Activated CD4-positive, alpha-beta T cell treated with anti-CD3 and anti-CD28 coated beads, Interleukin-2, amount 50 U/mL, for 16 hours (primary cell): ENCODE data around the gene RHOC.

Experiments used
- DNase-seq: peaks from one replicate; pipeline ENCODE4 v3.0.0-alpha.2; 2020

The RHOC gene

DNA sequence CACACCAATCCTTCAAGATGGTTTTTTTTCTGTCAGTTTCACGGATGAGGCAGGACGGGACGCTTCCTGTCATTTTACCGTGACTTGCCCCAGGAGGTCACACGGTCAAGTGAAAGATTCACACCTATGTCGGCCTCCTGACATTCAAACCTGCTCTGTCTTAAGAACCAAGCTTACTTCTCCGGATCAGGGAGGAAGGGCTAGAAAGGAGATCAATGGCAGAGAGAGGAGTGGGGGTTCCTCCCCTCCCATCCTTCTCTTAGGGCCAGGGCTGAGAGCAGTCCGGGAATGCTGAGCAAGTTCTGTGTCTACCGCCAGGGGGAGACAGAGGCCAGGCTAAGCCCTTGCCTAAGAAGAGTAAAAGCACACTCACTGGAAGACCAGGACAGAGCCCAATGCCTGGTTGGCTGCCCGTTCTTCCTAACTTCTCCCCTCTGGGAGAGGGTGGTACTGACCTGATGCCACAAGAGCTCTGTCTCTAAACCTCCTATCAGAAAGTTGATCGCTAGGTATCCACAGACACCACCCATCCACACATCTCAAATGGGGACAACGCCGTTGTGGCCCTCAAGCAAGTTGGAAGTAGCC, 9.3 kb upstream of the RHOC start:
- peak; percentile 79 for DNase-seq

DNA sequence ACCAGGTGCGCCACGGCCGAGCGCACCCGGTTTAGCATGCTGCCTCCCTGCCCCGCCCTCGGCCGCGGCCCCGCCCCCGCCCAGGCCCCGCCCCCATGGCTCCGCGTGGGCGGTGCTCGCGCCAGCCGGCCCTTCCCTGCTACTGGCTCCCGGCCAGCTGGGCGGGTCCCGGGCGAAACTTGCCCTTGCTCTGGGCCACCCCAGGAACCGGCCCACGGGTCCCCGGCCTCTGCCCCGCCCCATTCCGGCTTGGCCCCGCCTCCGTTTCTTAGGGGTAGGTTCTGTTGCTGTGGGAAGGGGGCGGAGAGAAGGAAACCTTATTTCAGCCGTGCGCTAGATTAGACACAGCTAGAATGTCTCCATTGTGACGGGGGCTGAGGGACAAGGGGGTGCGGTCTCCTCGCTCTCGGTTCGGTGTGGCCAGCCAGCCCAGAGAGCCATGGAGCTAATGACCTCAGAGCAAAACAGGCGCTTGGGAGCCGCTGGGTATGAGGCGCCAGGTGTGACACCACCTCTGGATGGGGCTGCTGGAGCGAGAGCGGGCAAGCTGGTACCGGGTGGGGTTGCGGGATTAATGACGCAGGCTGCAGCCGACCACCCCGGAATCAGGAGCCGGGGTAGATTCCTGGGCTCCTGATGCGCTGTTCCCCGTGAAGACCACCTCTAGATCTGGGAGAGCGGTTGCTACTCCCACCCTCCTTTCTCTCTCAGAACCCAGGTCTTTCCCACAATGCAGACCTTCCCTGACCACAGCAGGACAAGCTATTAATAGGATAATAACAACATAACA, 8.5 kb upstream of the RHOC start, which contains the start of gene PPM1J:
TSS of gene PPM1J (minus strand) at position 69 of the 790 bp plus-strand sequence. CDS start at position 38, 31 bp downstream.
- DNase-seq, result peak; percentile 96

DNA sequence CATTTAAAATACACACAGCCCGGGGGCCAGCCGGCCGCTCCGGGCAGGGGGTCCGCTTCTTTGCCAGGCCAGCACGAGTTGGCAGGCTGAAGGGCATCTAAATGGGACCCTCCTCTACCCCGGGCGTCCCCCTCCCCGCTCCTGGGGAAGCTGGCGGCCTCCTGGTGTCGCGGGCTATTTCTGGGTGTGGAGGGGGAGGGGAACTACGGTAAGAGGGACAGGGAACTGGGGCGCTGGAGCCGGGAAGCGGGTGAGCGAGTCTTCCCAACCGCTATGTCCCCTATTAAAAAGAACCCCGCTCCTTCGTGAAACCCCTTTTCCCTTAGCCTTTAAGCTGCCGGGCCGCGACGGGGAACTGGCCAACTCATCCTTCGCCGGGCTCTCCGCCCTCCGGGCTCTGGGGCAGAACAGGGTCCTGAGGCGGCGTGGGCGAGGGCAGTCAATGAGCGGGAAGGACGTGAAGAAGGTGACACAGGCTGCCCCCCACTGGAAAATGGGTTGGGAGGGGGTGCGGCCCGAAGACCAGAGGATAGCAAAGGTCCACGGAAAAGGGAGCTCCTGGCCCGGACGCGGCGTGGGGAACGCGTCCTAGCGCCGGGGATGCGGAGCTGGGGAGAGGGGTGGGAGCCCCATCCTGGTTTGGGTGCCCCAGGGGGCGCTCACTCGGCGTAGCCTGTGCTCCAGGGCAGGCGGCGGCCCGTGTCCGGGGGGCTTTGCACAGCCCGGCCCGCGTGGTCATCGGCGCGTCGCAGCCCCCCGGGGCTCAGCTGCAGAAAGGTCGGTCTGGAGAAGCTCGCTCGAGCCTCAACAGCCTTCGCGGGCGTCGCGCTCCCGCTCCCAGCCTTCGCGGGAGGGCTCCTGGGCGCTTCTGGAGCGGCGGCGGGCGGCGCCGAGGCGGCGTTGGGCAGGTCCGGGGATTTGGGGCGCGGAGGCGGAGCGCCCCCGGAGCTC, 7.7 kb upstream of the RHOC start:
- DNase-seq, result no peak

DNA sequence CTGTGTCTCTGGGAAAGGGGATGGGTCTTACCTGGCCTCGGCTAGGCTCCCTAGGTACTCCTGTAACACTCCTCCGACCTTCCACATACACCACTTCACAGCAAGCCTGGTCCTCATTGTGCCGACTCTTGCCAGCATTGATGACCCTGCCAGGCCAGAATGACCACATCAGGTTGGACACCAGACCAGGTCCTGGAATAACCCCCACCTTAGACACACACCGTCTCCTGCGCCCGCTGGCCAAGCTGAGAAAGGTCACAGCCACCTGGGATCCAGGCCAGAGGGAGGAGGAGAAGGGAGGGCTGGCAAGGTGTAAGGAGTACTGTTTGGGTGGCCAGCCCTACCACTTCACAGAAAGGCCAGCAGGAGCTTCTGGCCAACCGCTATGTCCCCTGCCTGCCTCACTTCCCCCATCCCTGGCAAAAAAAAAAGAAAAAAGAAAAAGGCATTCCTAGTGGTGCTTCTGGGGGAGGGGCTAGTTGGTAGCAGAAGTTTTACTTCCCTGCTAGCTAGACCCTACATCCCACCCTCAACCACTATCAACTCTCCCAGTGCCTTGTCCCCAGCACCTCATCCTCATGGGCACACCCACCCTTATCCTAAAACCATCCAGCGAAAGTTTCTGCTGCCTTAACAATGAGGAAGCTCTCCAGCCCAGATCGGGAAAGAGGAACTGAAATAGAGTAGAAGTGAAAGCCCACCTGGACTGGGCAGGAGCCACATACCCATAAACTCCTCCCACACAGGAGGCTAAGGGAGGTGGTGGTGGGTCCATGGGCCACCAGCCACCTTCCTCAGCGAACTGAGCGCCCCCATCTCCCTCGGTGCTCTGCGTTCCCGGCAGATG, 6.8 kb upstream of the RHOC start:
- no peak for DNase-seq

DNA sequence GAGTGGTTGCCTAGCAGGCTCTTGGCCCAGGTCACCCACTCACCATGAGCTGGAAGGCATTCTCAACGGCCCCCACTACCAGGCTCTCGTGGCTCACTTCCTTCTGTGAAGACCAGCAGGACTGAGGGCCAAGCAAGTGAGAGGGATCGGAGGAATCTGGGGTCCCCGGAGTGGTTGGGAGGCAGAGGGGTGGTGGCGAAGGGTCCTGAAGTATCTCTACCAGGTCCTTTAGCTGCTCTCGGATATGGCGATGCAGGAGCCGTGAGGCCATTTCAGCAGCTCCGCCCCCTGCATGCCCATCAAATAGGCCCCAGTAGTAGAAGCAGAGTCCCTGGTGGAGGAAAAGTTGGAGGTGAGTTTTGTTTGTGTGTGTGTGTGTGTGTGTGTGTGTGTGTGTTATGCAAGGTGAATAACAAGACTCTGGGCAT, 5.8 kb upstream of the RHOC start:
- DNase-seq, result no peak

DNA sequence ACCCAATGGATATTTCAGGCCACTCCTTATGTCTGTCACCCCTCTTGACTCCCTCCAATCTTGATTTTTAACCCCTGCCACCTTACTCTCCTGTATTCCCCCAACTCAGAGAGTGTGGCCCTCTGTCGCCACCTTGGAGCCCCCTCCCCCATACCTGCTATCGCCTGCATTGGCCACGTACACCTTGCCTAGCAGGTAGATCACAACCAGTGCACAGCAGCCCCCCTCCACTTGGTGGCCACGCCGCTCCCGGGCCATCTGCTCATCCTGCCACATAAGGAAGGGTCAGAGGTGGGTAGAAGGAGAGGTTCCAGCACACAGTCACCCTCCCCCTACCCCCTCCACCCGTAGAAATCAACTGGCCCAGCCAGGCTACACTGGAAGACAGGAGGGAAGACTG, 5.3 kb upstream of the RHOC start:
- DNase-seq, result no peak

DNA sequence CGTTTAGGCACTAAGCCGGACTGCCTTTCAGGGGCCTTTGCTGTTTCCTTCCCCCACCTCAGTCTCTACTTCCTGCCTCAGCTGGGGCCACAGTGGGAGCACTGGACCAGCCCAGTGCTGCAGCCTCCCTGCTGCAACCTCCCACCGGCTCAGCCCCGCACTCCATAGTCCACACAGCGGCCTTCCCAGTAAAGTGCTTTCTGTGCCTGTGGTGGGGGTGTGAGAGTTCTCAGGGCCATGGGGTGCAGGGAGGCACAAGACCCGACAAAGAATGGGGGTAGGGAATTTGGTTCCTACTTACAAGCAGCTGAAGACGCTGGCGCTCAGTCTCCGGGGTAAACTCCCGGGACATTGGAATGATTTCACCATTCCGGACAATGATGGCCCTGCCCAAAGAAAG, 4.7 kb upstream of the RHOC start:
- DNase-seq, result no peak

DNA sequence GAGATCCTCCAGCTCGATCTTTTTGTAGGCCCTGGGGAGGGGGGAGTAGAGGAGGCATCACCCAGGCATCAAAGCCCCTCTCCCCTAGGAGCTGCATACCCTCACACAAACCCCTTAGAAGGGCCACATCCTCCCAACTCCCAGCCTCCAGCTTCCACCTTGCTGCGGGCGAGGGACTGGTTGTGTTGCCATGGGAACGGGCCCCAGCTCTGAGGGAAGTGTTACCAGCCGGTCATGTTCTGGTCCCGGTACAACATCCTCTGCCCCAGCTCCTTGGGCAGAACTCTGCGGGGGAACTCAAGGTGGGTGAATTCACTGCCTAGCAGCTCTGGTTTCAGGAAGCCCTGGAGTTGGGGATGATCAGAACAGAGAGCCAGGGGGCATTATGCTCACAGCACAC, 4.1 kb upstream of the RHOC start:
- no peak for DNase-seq

DNA sequence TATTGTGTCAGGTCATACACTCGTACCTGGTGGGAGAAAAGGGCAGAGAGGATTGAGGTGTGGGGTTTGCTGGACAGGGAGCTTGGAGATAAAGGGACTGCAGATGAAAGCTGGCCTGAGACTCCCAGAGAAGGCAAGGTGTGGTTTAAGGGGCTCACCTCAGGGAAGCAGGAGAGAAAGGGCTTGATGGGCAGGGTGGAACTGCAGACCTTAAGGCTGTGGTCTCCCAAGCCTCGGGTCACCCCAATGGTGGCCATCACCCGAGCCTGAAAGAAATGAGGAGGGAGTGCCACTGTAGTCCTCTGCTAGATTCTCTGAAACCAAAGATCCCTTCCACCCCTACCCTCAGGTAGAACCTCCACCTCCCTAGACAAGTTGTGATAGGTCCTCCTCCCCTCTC, 3.7 kb upstream of the RHOC start:
- no peak for DNase-seq

DNA sequence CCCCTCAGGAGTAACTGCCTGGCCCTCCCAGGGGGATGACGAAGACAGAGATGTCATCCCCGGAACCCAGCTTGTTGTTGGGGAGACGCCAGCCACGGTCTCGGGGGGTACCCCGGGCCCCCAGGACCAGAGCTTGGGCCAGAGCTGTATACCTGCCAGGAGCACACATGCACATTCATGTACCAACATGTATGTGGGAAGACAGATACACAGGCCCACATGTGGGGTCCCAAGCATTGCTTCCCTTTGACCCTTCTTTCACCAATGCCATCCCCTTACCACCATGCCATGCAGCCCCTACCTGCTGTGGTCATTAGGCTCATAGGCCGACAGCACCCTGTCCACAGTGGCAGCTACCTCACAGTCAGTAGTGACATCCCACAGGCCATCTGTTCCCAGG, 3.2 kb upstream of the RHOC start:
- DNase-seq, result no peak

DNA sequence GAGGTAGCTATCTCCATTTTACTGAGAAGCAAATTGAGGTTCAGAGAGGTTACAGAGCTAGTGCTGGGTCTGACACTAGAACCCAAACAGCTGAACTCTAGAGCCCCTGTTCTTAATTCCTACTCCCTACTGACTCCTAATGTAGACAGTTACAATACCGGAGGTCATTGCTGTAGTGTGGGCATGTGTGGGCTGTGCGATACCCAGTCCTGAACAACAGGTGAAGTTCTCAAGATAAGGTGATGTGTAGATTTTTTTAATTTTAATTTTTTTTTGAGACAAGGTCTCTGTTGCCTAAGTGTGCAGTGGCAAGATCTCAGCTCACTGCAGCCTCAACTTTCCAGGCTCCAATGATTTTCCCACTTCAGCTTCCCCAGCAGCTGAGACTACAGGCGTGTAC, 1.6 kb upstream of the RHOC start:
- no peak for DNase-seq

DNA sequence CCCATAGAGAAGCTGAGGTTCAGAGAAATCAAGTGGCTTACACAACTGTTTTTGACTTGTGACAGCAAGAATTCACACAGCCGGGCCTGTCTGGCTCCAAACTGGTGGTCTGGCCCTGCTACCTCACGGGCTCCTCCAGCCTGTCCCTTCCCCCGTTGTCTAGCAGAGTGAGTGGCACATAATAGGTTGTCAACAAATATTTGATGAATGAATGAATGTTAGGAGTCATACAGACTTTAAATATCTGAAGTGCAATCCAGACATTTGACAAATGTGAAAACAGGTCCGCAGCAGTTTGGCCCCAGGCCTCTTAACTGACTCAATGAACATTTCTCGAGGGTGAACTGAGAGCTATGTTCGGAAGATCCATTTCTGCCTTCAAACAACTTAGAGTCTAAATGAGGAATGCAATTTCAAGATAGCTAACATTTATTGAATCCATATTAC, 1.1 kb upstream of the RHOC start:
- no peak for DNase-seq

DNA sequence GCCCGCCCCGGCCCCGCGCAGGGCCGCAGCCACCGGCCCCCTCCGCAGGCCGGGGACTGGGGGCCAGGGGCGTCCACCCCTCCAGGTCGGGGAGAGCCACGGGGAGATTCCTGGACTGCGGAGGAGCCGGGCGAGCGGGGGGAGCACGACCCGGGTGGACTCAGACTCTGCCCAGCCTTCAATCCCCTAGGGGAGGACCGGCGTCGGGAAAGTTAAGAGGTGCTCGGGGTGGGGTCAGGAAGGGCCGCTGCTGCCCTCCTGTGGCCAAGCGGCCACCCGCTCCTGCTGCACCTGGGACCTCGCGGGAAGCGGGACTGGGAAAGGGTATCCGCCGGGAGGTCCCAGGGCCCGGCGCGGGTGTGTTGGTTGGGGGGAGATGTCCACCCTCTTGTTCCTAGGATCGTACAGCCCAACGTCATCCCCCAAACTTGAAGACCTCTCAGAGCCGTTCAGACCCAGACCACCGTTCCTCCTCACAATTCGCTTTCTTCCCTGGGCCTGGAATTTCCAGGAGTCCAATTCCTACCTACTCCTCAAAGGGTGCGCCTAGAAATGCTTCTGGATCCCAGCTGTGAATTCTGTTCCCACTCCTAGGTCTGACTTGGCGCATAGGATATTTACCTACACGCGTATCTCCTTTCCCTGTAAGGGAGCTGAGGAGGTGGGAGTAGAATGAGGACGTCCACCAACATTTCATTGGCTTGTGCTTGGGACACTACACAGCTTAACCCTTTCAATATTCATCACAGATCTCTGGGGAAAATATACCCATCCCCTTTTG, 484 bp upstream of the RHOC start:
- peak; percentile 72 for DNase-seq

DNA sequence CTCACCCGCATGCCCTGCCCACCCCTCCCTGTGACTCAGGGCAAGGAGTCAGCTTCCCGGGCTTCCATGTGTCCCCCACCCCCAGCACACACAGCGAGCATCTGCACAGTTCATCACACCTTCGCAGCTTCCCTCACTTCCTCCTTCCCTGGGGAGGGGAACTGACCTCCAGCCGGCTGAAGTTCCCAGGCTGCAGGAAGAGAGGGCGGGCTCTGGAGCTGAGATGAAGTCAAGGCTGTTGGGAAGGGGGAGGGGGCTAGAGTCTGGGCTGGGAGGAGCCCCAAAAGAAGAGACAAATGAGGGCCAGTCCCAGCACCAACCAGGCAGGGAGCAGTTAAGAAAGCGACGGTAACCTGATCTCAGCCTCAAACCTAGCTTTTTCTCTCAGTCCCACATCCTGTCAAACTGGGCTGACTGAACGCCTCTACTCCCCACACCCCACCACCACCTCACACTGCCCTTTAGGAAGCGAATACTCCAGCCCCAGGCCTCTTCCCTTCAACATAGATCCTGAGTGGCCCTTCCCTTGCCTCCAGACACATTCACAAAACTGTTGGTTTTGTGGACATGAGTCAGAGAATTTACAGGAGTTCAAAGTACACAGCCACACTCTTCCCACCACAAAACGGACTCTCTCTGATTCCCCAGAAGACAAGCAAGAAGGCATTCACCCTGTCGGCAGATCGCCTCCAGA, 1.8 kb downstream of the RHOC start:
- DNase-seq, result peak; percentile 76

DNA sequence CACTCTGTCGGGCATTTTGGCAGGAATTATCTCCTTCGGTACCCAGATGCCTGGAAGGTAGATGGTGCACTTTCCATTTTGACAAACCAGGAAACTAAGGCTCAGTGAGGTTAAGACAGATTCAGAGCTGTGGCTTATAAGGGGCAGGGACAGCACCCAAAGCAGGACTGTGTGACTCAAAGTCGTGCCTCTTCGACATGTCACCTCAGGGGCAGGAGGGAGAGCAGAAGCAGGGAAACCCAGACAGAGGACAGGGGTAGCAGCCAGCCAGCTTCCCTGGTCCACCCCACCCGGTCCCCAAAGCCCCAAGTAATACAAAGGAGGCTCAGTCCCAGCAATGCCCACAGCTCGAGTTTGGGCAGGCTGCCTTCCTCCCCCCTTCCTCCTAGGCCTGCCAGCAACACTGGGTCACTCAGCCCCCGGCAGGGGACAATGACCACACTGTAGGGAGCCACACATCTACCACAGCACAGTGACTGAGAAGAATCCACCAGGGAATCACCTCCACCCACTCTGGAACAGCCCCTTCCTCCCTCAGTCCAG, 2.5 kb downstream of the RHOC start:
- DNase-seq, result peak; percentile 34

DNA sequence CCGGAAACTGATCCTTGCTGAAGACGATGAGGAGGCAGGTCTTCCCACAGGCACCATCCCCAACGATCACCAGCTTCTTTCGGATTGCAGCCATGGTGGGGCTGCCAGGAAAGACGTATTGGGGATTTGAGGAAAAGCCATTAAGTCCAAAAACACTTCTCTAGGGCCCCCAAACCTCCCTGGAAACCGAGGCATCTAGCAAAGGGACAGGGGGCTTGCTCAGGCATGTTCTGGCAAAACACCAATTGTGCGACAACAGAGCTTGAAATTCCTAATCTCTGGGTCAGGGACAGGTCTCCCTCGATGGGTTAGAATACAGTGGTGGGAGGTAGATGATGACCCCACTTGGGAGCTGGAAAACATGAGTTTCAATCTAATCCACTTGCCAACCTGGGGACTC, 3.2 kb downstream of the RHOC start:
- no peak for DNase-seq

DNA sequence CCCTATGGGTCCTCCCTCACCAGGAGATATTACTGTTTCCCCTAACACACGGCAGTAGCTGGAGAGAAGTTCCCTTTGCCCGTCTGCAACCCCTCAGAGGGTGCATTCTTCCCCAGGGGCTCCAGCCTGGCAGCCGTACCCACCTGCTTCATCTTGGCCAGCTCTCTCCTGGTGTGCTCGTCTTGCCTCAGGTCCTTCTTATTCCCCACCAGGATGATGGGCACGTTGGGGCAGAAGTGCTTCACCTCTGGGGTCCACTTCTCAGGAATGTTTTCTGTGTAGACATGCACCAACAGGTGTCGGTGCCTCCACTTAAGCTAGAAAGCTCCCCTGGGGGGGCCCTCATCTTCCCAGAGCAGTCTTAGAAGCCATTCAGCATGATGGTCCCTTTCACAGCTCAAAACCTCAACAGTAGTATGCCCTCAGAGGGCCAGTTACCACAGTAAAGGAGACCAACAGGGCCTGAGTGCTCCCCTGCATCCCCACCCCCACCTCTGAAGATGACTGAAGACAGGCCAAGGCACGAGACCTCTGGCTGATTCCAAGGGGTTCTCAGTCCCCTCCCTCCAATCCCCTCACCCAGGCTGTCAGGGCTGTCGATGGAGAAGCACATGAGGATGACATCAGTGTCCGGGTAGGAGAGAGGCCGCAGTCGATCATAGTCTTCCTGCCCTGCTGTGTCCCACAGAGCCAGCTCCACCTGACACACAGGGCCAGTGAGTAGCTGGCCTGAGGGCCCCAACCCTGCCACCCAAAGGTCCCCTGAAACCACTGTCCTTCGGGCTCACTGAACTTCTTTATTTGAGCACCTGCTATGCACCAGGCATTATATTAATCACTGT, 4.3 kb downstream of the RHOC start:
- no peak for DNase-seq

DNA sequence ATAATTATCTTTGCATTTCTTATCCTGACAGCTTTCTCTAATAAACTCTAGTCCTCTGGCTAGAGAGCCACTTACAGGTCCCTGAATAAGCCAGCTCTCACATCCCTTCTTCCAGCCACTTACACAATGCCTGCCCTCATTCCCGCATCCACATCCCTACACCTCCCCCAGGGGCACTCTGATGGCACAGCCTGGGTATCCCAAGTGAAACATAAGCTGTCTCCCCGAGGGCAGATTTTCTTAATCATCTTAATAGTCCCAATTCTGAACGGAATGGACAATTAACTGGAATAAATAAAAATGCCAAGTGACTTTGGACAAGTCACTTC, 4.9 kb downstream of the RHOC start:
- no peak for DNase-seq

DNA sequence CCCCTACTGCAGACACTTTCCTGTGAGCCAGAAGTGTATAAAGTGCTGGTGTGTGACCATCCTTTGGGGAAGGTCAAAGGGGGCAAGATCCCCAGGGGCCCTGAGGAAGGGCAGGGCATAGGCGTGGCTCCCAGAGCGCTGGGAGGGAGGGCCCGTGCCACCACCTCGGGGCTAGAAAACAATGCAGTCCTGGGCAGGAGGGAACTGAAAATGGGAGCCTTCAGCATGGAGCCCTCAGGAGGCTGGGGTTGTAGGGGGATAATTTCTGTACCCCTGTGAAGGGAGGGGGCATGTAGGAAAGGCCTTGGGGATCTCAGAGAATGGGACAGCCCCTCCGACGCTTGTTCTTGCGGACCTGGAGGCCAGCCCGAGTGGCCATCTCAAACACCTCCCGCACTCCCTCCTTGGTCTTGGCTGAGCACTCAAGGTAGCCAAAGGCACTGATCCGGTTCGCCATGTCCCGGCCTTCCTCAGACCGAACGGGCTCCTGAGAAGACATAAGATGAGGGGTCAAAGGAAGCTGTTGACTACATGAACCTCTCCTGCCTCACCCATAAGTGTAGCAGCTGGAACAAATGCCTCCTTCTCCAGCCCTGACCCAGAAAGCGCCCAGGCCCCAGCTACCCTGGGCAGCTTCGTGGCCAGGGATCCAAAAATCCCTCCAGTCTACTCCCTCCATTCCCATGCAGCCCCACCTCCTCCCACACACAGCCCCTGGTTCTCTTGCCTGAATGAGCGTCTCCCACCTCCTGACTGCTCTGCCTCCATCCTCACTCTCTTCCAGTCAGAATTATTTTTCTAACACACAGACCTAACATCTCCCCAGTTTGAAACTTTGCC, 5.5 kb downstream of the RHOC start:
- no peak for DNase-seq
